H1 (cell line): ENCODE results near the gene ENTPD6. TPM values are rescaled to one million over a fixed set of nuclear protein-coding genes. Genes with fewer than 3 reads are reported as not detected.

ENCODE experiments used
- CTCF ChIA-PET: fragments of 300-600 bp; sonication (Branson Sonifier 250); formaldehyde crosslinking; loops from one replicate; lab custom pipeline; 2021; ENCODE audit not compliant: partially characterized antibody; lab: Charles Lee
- POLR2A ChIA-PET: fragments of 300-600 bp; sonication (Branson Sonifier 250); formaldehyde crosslinking; loops from one replicate; lab custom pipeline; 2021; ENCODE audit warnings: inconsistent platforms; ENCODE audit not compliant: partially characterized antibody; lab: Charles Lee
- DNase-seq, 2 experiments: peaks; one replicate each; pipeline versions ENCODE4 v3.0.0 to v3.0.0-alpha.2; 2010 to 2022; ENCODE audit warnings: low spot score in 2 of 2, low read depth in 1 of 2, mixed read lengths in 1 of 2
- FAIRE-seq: peaks from 2 replicates; lab custom pipeline; 2011; peaks lifted over from hg19 to GRCh38; lab: Jason Lieb, UNC
- H2AFZ ChIP-seq: 2 replicates; pipeline ENCODE4 v1.8.1; 2012; ENCODE audit warnings: low read length, inconsistent platforms
- H2AK5ac ChIP-seq: 2 replicates; pipeline ENCODE4 v1.6.1; 2013; ENCODE audit warnings: low read depth, low read length
- H2BK120ac ChIP-seq: replicated peaks from 2 replicates; pipeline ENCODE3; 2013; ENCODE audit warnings: low read depth, low read length, inconsistent platforms
- H2BK12ac ChIP-seq: 2 replicates; pipeline ENCODE4 v1.6.1; 2013; ENCODE audit warnings: low read depth, low read length
- H2BK15ac ChIP-seq: 2 replicates; pipeline ENCODE4 v1.6.1; 2013; ENCODE audit warnings: low read length
- H2BK20ac ChIP-seq: 2 replicates; pipeline ENCODE4 v1.6.1; 2013; ENCODE audit warnings: low read length
- H2BK5ac ChIP-seq: 2 replicates; pipeline ENCODE4 v1.6.1; 2013; ENCODE audit warnings: low read depth, low read length
- H3K14ac ChIP-seq: 2 replicates; pipeline ENCODE4 v1.6.1; 2013; ENCODE audit warnings: inconsistent platforms; ENCODE audit not compliant: insufficient read length
- H3K18ac ChIP-seq: 2 replicates; pipeline ENCODE4 v1.6.1; 2013; ENCODE audit warnings: low read length; ENCODE audit errors: extremely low read depth
- H3K23ac ChIP-seq: 2 replicates; pipeline ENCODE4 v1.6.1; 2013; ENCODE audit warnings: inconsistent platforms; ENCODE audit not compliant: insufficient read length
- H3K23me2 ChIP-seq: 2 replicates; pipeline ENCODE4 v1.6.1; 2013; ENCODE audit warnings: low read depth, low read length
- H3K27ac ChIP-seq: 2 replicates; pipeline ENCODE4 v1.6.1; 2011; ENCODE audit warnings: low read depth, low read length, inconsistent platforms
- H3K27me3 ChIP-seq, 4 experiments: replicated peaks in 1 of 4; 1 replicate in 1 of 4; 2 replicates in 3 of 4; pipeline versions ENCODE4 v1.6.1 to v1.8.1; 2011 to 2013; ENCODE audit warnings: low read length in 3 of 4, mild to moderate bottlenecking in 3 of 4, inconsistent platforms in 2 of 4, mixed read lengths in 2 of 4, moderate library complexity in 1 of 4; ENCODE audit not compliant: control insufficient read depth in 3 of 4, insufficient read depth in 3 of 4; ENCODE audit errors: extremely low read depth in 1 of 4
- H3K36me3 ChIP-seq, 4 experiments: 2 replicates each; pipeline versions ENCODE4 v1.6.1 to v1.8.1; 2011 to 2013; ENCODE audit warnings: mild to moderate bottlenecking in 4 of 4, low read length in 3 of 4, moderate library complexity in 2 of 4, control low read depth in 1 of 4, inconsistent platforms in 1 of 4; ENCODE audit not compliant: insufficient read depth in 4 of 4, control insufficient read depth in 2 of 4
- H3K4ac ChIP-seq: replicated peaks from 2 replicates; pipeline ENCODE3; 2013; ENCODE audit warnings: low read length, low read depth, mixed read lengths, inconsistent platforms; ENCODE audit not compliant: insufficient read length
- H3K4me1 ChIP-seq, 4 experiments: replicated peaks in 1 of 4; 1 replicate in 1 of 4; 2 replicates in 3 of 4; pipeline versions ENCODE4 v1.6.1 to v1.8.1; 2011 to 2013; ENCODE audit warnings: low read length in 3 of 4, inconsistent platforms in 2 of 4, mixed read lengths in 1 of 4; ENCODE audit not compliant: insufficient read depth in 4 of 4, control insufficient read depth in 3 of 4
- H3K4me2 ChIP-seq, 2 experiments: 2 replicates each; pipeline versions ENCODE4 v1.6.1 to v1.8.1; 2011 to 2013; ENCODE audit warnings: low read depth in 2 of 2, low read length in 2 of 2, control low read depth in 1 of 2, inconsistent platforms in 1 of 2, mild to moderate bottlenecking in 1 of 2; ENCODE audit not compliant: insufficient read depth in 1 of 2
- H3K4me3 ChIP-seq, 4 experiments: fragments of 200-600, 300-600 bp in 1 of 4; sonication (generic), shearing (Covaris generic), sonication (Bioruptor Twin) in 1 of 4; 2 replicates each; pipeline versions ENCODE4 v1.5.1 to v1.8.1; 2011 to 2016; ENCODE audit warnings: low read length in 4 of 4, low read depth in 3 of 4, control low read depth in 2 of 4, inconsistent platforms in 2 of 4, mild to moderate bottlenecking in 2 of 4, mixed read lengths in 1 of 4, moderate library complexity in 1 of 4; ENCODE audit not compliant: insufficient read depth in 2 of 4; ENCODE audit errors: extremely low read depth in 1 of 4
- H3K56ac ChIP-seq: replicated peaks from 2 replicates; pipeline ENCODE3; 2013; ENCODE audit warnings: low read depth, mild to moderate bottlenecking, mixed read lengths, low read length, inconsistent platforms; ENCODE audit not compliant: insufficient read length
- H3K79me1 ChIP-seq: 2 replicates; pipeline ENCODE4 v1.6.1; 2013; ENCODE audit warnings: low read depth, low read length, control low read depth
- H3K79me2 ChIP-seq, 2 experiments: 2 replicates each; pipeline versions ENCODE4 v1.6.1 to v1.8.1; 2012 to 2013; ENCODE audit warnings: low read length in 2 of 2, mild to moderate bottlenecking in 2 of 2, inconsistent platforms in 1 of 2; ENCODE audit not compliant: insufficient read depth in 2 of 2, control insufficient read depth in 1 of 2
- H3K9ac ChIP-seq, 4 experiments: replicated peaks in 1 of 4; 1 replicate in 1 of 4; 2 replicates in 3 of 4; pipeline versions ENCODE4 v1.6.1 to v1.8.1; 2011 to 2013; ENCODE audit warnings: low read depth in 3 of 4, low read length in 3 of 4, control low read depth in 2 of 4, mild to moderate bottlenecking in 2 of 4, moderate library complexity in 2 of 4, inconsistent platforms in 1 of 4; ENCODE audit errors: extremely low read depth in 1 of 4
- H3K9me3 ChIP-seq, 2 experiments: 2 replicates each; pipeline versions ENCODE4 v1.6.1 to v1.8.1; 2012 to 2013; ENCODE audit warnings: mild to moderate bottlenecking in 2 of 2, moderate library complexity in 2 of 2, control low read depth in 1 of 2, inconsistent platforms in 1 of 2, low read depth in 1 of 2, low read length in 1 of 2, mixed read lengths in 1 of 2; ENCODE audit not compliant: insufficient read depth in 2 of 2
- H4K20me1 ChIP-seq, 2 experiments: replicated peaks in 1 of 2; 2 replicates each; pipeline versions ENCODE3 to v1.8.1; 2011 to 2013; ENCODE audit warnings: inconsistent platforms in 2 of 2, low read length in 2 of 2, mild to moderate bottlenecking in 1 of 2; ENCODE audit not compliant: insufficient read depth in 2 of 2, control insufficient read depth in 1 of 2
- H4K5ac ChIP-seq: 2 replicates; pipeline ENCODE4 v1.6.1; 2013; ENCODE audit warnings: low read length, low read depth, mixed read lengths, inconsistent platforms; ENCODE audit not compliant: insufficient read length
- H4K8ac ChIP-seq: 2 replicates; pipeline ENCODE4 v1.8.0; 2013; ENCODE audit warnings: mild to moderate bottlenecking, moderate library complexity, low read length, inconsistent platforms; ENCODE audit not compliant: insufficient read depth; ENCODE audit errors: extremely low read depth
- H4K91ac ChIP-seq: replicated peaks from 2 replicates; pipeline ENCODE3; 2013; ENCODE audit warnings: low read length, mixed read lengths, inconsistent platforms; ENCODE audit not compliant: insufficient read length
- CTBP2 ChIP-seq: IDR thresholded peaks from 2 replicates; pipeline ENCODE4 v1.7.0; 2011; ENCODE audit warnings: borderline replicate concordance, mild to moderate bottlenecking, moderate library complexity, mixed read lengths, low read length; ENCODE audit not compliant: insufficient read depth, insufficient read length
- KDM1A ChIP-seq: fragments of 200-600, 300-600 bp; sonication (generic); IDR thresholded peaks from 2 replicates; pipeline ENCODE4 v1.7.1; 2016; ENCODE audit warnings: mild to moderate bottlenecking, low read length, borderline replicate concordance
- KDM5A ChIP-seq: fragments of 200-600 bp; IDR thresholded peaks from 2 replicates; pipeline ENCODE4 v1.7.1; 2012; ENCODE audit warnings: mild to moderate bottlenecking, low read length, inconsistent platforms, mixed read lengths
- SAP30 ChIP-seq: fragments of 300-600 bp; sonication (generic); IDR thresholded peaks from 2 replicates; pipeline ENCODE4 v1.7.1; 2012; ENCODE audit warnings: low read length, moderate library complexity, mild to moderate bottlenecking, inconsistent platforms; ENCODE audit not compliant: insufficient read depth, insufficient replicate concordance
- SUZ12 ChIP-seq: fragments of 200-600 bp; sonication (generic); IDR thresholded peaks from 2 replicates; pipeline ENCODE4 v1.6.1; 2012; ENCODE audit warnings: mild to moderate bottlenecking, inconsistent platforms, low read length, moderate library complexity, mixed read lengths
- WGBS, 2 experiments: shearing (Covaris generic) in 1 of 2; methylation state at CpG; one replicate each; pipeline versions ENCODE4 v1.1.6 to v1.1.7; 2013 to 2015; ENCODE audit warnings: low lambda C conversion rate in 2 of 2, mixed read lengths in 2 of 2, inconsistent platforms in 1 of 2, low coverage in 1 of 2, missing lambda C conversion rate in 1 of 2; ENCODE audit not compliant: insufficient replicate concordance in 2 of 2, insufficient coverage in 1 of 2, insufficient read length in 1 of 2; ENCODE audit errors: extremely low coverage in 1 of 2, missing lambda C conversion rate in 1 of 2; 5-methylcytosine and 5-hydroxymethylcytosine counted together
- polyA plus RNA-seq, 7 experiments: library from polyadenylated mRNA; depleted of rRNA in 3 of 7; stranded (reverse) in 5 of 7; unstranded in 2 of 7; fragments of >200 nt in 5 of 7; fragments of 200-250 nt in 2 of 7; gene quantifications; 1 replicate in 5 of 7; 2 replicates in 1 of 7; 4 replicates in 1 of 7; pipeline versions ENCODE4 v1.2.1 to v1.2.3, GENCODE V29; 2011 to 2013; ENCODE audit warnings: missing spikeins in 2 of 7, mixed read lengths in 2 of 7
- total RNA-seq: library from RNA; stranded (reverse); fragmentation: NEBNext Ultra II Directional; extraction: Animal tissue kit (Norgen Biotek cat#: 25700); gene quantifications from 2 replicates; pipeline ENCODE4 v1.2.1, GENCODE V29; 2021

ENTPD6 gene
- total and polyA plus RNA-seq, 2 of the 8 experiments (the other 6 are each of a cell fraction or from before 2014, with no cell fraction given) = 47.8 to 57.3 TPM

GRCh38 chr20:25239387-25240370, 44.2 kb downstream of the ENTPD6 start:
- no peak overlapping the region for H3K27ac ChIP-seq
- no peak overlapping the region for H2AK5ac ChIP-seq
- no peak overlapping the region for H3K56ac ChIP-seq
- TF ChIP-seq KDM1A (no peak), KDM5A (no peak), CTBP2 (no peak), SAP30 (no peak), SUZ12 (no peak)
- TF ChIP-seq, all 59 proteins: peak for 0
- no peak overlapping the region for H2AFZ ChIP-seq
- no peak overlapping the region for H3K4ac ChIP-seq
- CTCF ChIA-PET = interaction anchor here (0.5 to 1.1 kb wide), 2 partner anchors 8 to 315 kb away, joined by 3 read pairs; partner anchors contain the start of gene PYGB
- H3K36me3 ChIP-seq = no peaks in the 10 kb centered on the region
- POLR2A ChIA-PET = no interaction called here
- no peak overlapping the region for H4K8ac ChIP-seq
- no peak overlapping the region for H3K14ac ChIP-seq
- H2BK20ac ChIP-seq = no peak overlapping the region
- no peaks in the 10 kb centered on the region for H3K79me2 ChIP-seq
- FAIRE-seq (no peak), DNase-seq (no peak)
- no peaks in the 10 kb centered on the region for H3K9me3 ChIP-seq
- H3K23ac ChIP-seq = no peak overlapping the region
- H3K18ac ChIP-seq = no peak overlapping the region
- 0 out of 2 replicates have a peak overlapping the region, but pooled peaks have one; percentile 37 for H2BK15ac ChIP-seq
- no peak overlapping the region for H4K5ac ChIP-seq
- H3K79me1 ChIP-seq = no peaks in the 10 kb centered on the region
- no peaks in the 10 kb centered on the region for H3K23me2 ChIP-seq
- 92% methylated on average over 19 of the region's 19 CpGs; no CpG with 5 or more reads in 1 of the 2 experiments for WGBS, 2 experiments
- H3K4me2 ChIP-seq = no peak overlapping the region
- H3K9ac ChIP-seq = no peak overlapping the region
- no peak overlapping the region for H3K4me3 ChIP-seq
- H3K4me1 ChIP-seq = no peaks in the 10 kb centered on the region
- no peak overlapping the region for H2BK12ac ChIP-seq
- H2BK5ac ChIP-seq = no peak overlapping the region
- H2BK120ac ChIP-seq = no peak overlapping the region
- no peaks in the 10 kb centered on the region for H3K27me3 ChIP-seq
- H4K91ac ChIP-seq = no peak overlapping the region
- no peaks in the 10 kb centered on the region for H4K20me1 ChIP-seq
